Measurements from ENCODE around the gene CTR9. TPM values are rescaled to one million over a fixed set of nuclear protein-coding genes. Genes with fewer than 3 reads are reported as not detected.

CTR9 gene
- total RNA-seq, 1 donor from 2014 or later, result 43.7 TPM

- intact Hi-C loops (cut with micrococcal nuclease), result no loop called here
These were observed 28.0 kb downstream of the CTR9 start for GRCh38 chr11:10779086-10779485.

DNA sequence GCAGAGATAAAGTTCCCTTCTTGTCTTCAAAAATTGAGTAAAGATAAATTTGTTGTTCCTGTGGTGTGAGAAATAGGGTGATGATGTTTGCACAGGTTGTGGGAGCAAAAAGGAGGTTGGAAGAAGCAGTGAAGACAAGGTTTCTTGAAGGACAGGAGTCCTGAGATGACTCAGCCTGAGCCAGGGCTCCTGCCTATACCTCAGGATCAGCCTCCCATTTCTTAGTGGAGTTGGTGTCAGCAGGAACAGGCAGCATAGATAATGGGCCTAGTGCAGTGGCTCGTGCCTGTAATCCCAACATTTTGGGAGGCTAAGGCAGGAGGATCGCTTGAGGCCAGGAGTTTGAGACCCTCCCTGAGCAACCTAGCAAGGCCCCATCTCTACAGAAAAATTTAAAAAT lies 29.0 kb downstream of the CTR9 start:
- intact Hi-C loops (cut with micrococcal nuclease), result no loop called here

- intact Hi-C loops (cut with micrococcal nuclease), result no loop called here
These were observed 33.4 kb downstream of the CTR9 start for GRCh38 chr11:10784232-10785145.

- intact Hi-C loops (cut with micrococcal nuclease), result no loop called here
These were observed 34.1 kb downstream of the CTR9 start for GRCh38 chr11:10785146-10785474.

GRCh38 chr11:10786451-10786850 lies 35.4 kb downstream of the CTR9 start:
- intact Hi-C loops (cut with micrococcal nuclease), result no loop called here

DNA sequence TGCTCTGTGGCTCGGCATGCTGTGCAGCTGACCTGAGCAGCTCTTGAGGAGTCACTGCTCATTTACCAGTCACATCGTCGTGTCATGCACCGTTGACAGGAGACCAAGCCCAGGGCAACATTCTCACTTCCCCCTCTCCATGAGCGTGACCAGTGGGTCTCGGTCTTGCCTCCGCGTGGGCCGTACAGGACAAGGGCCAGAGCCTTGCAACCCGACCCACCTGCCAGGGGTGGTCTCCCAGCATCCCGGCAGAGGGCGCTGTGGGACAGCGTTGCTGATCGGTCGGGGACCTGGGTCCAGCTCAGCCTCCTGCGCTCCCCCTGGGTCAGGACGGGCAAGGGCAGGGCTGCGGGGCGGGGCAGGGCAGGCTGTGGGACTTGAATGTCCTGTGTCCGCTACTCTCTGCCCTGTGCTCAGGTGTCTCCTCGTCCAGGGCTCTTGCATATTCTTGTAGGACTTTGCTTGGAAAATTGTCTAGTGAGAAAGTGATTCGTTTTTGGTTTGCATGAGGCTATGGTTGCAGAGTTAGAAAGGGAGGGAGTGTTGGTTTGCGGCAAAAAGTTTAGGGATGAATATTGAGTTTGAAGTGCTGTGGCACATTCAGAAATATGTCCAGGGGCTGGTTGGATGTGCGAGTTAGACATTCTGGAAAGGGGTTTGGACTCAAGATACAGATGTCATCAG lies 41.5 kb downstream of the CTR9 start:
- intact Hi-C loops (cut with micrococcal nuclease), result loop anchor here (1.0 to 2.0 kb wide), 2 partner anchors 140 to 230 kb away; no protein-coding TSS in a partner anchor

- intact Hi-C loops (cut with micrococcal nuclease), result loop anchor here (2.0 kb wide), 1 partner anchor 139 kb away; no protein-coding TSS in a partner anchor
These were observed 42.6 kb downstream of the CTR9 start for GRCh38 chr11:10793470-10794255.

DNA sequence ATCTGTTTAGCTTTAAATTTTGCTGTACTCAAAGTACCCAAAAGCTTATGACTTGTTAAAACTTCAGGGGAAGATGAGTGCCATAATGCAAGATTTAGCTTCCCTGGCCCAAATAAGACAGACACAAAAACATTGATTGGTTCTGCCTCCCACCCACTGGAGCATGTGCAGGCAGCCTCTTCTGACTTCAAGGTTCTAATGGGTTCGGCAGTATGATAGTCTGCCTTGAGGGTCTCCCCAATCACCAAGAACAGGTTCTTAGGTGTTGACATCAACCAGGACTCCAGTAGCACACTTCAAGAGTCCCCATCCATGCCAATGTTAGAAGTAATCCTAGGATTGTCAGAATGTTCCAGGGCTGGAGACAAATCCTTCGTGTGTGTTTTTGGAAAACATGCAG lies 45.1 kb downstream of the CTR9 start:
- intact Hi-C loops (cut with micrococcal nuclease), result no loop called here

GRCh38 chr11:10797001-10797400 lies 46.0 kb downstream of the CTR9 start:
- intact Hi-C loops (cut with micrococcal nuclease), result no loop called here

DNA sequence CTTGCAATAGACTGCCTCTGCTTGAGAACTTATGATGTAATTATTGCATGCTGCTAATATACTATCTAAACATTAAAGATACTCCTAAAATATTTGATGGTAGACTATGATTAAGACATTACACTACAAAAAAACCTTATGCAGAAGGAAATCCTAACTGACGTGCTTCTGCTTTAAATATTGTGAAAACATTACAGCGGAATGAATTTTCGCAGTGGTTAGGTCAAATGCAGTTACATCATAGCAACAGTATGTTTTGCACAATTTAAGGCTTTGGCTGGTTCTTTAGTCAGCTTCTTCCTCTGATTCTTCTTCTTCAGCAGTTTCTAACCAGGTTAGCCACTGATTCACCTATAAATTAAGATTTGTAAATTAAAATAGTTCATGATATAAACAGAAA lies 46.5 kb downstream of the CTR9 start:
- intact Hi-C loops (cut with micrococcal nuclease), result no loop called here

- intact Hi-C loops (cut with micrococcal nuclease), result no loop called here
These were observed 47.4 kb downstream of the CTR9 start for GRCh38 chr11:10798330-10798928.

DNA sequence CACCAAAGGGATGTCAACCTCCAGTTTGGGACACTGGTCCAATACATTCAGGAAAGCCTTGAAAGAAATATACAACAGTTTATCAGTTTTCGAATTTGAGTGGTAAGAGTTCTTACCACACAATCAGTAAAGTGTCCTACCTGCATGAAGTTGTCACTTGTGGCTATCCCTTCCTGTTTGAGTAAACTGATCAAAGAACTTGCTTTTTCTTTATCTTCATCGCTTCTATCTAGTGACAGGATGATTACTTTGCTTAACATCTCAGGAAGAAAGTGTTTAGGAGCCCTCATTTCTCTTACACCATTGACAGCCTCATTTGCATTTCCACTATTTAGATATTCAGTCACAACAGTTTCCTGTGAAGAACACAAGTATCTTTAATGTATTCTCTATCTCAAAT lies 49.2 kb downstream of the CTR9 start:
- intact Hi-C loops (cut with micrococcal nuclease), result loop anchor here (10.0 kb wide), 1 partner anchor 1225 kb away; the partner anchor contains the start of gene WEE1

DNA sequence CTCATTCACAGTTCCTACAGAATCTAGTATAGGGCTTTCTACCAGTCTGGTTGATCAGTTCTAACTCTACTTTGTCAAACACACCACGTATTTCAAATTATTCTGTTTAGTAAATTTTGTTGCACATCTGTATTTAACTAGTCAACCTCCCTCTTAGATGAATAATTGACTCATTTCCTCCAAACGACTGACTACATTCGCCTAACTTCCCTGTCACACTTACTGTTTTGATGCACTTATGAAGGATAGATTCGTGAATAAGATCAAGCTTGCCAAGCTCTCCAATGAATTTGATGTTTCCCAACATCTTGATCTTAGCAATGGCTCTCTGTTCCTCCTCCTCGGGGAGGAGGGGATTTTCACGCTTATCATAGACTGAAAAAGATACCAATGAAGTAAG lies 52.6 kb downstream of the CTR9 start:
- intact Hi-C loops (cut with micrococcal nuclease), result loop anchor here (10.0 kb wide), 1 partner anchor 1229 kb away; the partner anchor contains the start of gene WEE1

DNA sequence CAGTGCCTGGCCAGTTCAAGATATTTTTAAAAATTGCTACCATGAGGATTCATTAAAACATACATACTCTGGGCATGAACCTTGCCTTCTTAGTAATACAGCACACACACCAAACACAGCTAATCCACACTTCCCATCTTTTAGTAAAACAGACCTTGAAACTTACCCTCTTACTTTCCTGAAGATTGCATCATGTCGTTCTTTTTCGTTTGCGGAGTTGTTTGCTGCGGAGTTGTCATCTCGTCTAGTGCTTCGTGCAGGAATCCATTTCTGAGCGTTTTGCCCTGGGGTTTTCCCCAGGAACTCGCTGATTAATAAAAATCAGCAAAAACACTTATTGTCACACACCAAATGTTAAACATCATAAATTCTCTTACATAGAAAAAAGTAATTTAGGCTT lies 54.7 kb downstream of the CTR9 start:
- intact Hi-C loops (cut with micrococcal nuclease), result loop anchor here (5.0 to 10.0 kb wide), 3 partner anchors 127 to 1231 kb away; partner anchors contain the start of genes RNF141 and WEE1

DNA sequence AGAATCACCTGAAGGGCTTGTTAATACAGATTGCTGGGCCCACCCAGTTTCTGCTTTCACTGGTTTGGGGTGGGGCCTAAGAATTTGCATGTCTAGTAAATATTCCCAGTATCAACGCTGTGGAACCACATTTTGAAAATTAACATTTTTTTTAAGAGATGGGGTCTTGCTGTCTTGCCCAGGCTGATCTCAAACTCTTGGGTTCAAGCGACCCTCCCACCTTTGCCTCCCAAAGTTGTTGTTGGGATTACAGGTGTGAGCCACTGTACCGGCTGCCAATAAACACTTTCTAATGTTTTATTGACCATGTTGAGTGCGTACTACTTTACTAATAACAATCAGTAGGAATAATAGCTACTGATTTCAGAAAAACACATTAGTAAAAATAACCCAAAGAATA lies 55.2 kb downstream of the CTR9 start:
- intact Hi-C loops (cut with micrococcal nuclease), result loop anchor here (5.0 to 10.0 kb wide), 3 partner anchors 126 to 1231 kb away; partner anchors contain the start of genes RNF141 and WEE1

DNA sequence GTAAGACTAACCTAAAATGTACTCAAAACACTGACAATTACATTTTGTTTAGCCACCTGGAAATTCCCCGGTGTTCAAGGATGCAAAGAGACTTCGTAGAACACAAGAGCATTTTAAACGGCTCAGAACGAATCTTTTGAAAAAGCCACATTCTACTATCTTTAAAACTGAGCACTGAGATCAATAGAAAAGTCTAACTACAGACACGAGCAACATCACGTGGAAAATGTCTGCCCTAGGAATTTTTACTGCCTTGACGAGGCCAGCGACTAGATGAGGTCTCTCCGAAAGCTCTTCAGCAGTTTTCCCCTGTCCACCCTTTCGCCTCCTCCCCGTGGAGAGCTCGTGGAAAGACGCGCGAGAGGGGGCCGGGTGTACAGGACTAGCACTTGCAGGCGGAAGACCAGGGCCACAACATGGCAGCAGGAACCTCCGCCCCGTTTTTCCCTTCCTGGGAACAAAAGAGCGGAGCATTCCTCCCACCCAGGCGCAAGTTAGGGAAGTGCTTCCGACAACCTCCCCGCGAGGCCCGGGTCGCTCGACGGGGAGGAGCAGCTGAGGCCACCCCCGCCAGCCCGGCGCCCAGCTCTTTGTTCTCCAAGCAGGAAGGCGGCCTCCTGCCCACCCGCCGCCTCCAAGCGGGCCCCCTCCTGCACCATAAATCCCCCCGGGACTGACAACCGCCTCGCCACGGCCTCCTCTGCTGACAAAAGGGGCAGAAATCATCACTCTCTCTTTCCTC lies 56.6 kb downstream of the CTR9 start:
- intact Hi-C loops (cut with micrococcal nuclease), result loop anchor here (1.0 to 10.0 kb wide), 8 partner anchors 51 to 1233 kb away; partner anchors contain the start of genes CTR9, RNF141, WEE1 and ZBED5

GRCh38 chr11:10808235-10808552 lies 57.1 kb downstream of the CTR9 start:
- intact Hi-C loops (cut with micrococcal nuclease), result loop anchor here (1.0 to 10.0 kb wide), 8 partner anchors 50 to 1233 kb away; partner anchors contain the start of genes CTR9, RNF141, WEE1 and ZBED5

DNA sequence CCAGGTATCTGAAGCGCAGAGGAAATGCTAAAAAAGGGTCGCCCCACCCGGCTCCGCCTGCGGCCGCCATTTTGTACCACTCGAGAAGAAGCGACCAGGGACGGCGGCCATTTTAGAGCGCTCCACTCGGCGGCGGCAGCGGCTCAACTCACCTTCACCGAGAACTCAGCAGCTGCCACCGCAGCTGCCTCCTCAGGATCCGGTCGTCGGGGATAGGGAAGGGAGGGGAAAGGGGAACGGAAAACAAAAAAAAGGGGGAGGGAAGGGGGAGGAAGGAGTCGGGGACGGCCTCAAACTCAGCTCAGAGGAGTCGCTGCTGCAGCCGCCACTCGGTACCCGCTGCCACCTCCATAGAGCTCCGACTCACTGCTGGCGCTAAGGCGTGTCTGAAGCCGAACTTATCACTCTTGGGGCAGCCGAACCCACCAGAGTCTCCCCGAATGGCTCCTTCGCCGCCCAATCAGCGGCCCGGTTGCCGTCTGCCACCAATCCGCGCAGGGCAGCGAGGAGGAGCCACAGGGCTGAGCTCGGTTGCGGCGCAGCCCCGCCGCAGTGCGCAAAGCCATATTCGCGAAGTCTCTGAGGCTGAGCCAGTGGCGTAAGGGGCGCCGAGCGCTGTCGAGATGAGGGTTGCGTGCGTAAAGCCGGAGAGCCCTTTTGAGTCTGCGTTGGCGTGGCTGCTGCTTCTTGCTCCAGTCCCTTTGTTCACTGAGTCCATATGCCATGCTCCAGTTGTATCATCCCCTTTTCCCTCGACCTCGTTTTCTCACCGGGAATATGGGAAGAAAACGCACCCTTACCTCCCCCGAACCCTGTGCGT lies 57.7 kb downstream of the CTR9 start, which contains the start of gene EIF4G2:
Gene EIF4G2 (minus strand): TSS at position 374 of the 820 bp plus-strand sequence.
- intact Hi-C loops (cut with micrococcal nuclease), result loop anchor here (1.0 to 10.0 kb wide), 8 partner anchors 50 to 1234 kb away; partner anchors contain the start of genes CTR9, RNF141, WEE1 and ZBED5

Data from T-helper 2 cell treated with Interferon-gamma antibody and Interleukin-4, amounts not matched to agents 100 ng/mL and 5 ng/mL, for 36 hours (primary cell).